NCI-H2107 treated with DMSO at 0.1 percent for 48 hours (cell line): Measurements from ENCODE around the gene CRTC1.

Source experiments
- DNase-seq: peaks from one replicate; lab custom pipeline; 2025; ENCODE audit not compliant: unreplicated experiment; lab: John Stamatoyannopoulos, UW

CRTC1 gene

GRCh38 chr19:18699403-18700054, 16.0 kb downstream of the CRTC1 start:
- DNase-seq = no peak

- DNase-seq = peak; percentile 75
Measured at GRCh38 chr19:18700501-18701249, 17.2 kb downstream of the CRTC1 start.

- no peak for DNase-seq
Measured at GRCh38 chr19:18701250-18701608, 17.7 kb downstream of the CRTC1 start.

- DNase-seq = no peak
Measured at GRCh38 chr19:18704054-18704453, 20.6 kb downstream of the CRTC1 start.

GRCh38 chr19:18704971-18705370, 21.5 kb downstream of the CRTC1 start:
- no peak for DNase-seq

GRCh38 chr19:18708452-18709231, 25.2 kb downstream of the CRTC1 start:
- peak; percentile 72 for DNase-seq

GRCh38 chr19:18709546-18709945, 26.1 kb downstream of the CRTC1 start:
- DNase-seq = no peak

- no peak for DNase-seq
Measured at GRCh38 chr19:18710186-18710585, 26.7 kb downstream of the CRTC1 start.

GRCh38 chr19:18710996-18711751, 27.7 kb downstream of the CRTC1 start:
- DNase-seq = no peak

- DNase-seq = no peak
Measured at GRCh38 chr19:18711893-18712292, 28.4 kb downstream of the CRTC1 start.

- no peak for DNase-seq
Measured at GRCh38 chr19:18712981-18713380, 29.5 kb downstream of the CRTC1 start.

- no peak for DNase-seq
Measured at GRCh38 chr19:18713550-18714117, 30.2 kb downstream of the CRTC1 start.

GRCh38 chr19:18715416-18715815, 31.9 kb downstream of the CRTC1 start:
- DNase-seq = no peak

- DNase-seq = no peak
Measured at GRCh38 chr19:18716857-18717256, 33.4 kb downstream of the CRTC1 start.

- no peak for DNase-seq
Measured at GRCh38 chr19:18717601-18718000, 34.1 kb downstream of the CRTC1 start.

GRCh38 chr19:18718015-18718526, 34.6 kb downstream of the CRTC1 start:
- no peak for DNase-seq

GRCh38 chr19:18718846-18719458, 35.5 kb downstream of the CRTC1 start:
- DNase-seq = no peak

- DNase-seq = no peak
Measured at GRCh38 chr19:18719541-18719940, 36.1 kb downstream of the CRTC1 start.

GRCh38 chr19:18723871-18724377, 40.4 kb downstream of the CRTC1 start:
- no peak for DNase-seq
